HepG2 (cell line): ENCODE results near the gene TMEM129. TPM values are rescaled to one million over a fixed set of nuclear protein-coding genes. Genes with fewer than 3 reads are reported as not detected.
A peak's percentile ranks its signal among the peaks of the same experiment; 100 is the strongest.

Experiments
- ERF ChIP-seq: IDR thresholded peaks from 2 replicates; pipeline ENCODE4 v1.6.1; 2018; ENCODE audit warnings: missing biosample characterization, missing genetic modification reagents
- HNRNPL ChIP-seq: fragments of 200-400 bp; formaldehyde crosslinking; IDR thresholded peaks from 2 replicates; pipeline ENCODE4 v1.6.1; 2017; ENCODE audit warnings: mild to moderate bottlenecking, low read depth, low read length
- KDM5B ChIP-seq: sonication (generic); formaldehyde crosslinking; IDR thresholded peaks from 2 replicates; pipeline ENCODE4 v1.4.0; 2020; ENCODE audit warnings: missing genetic modification reagents, mild to moderate bottlenecking, borderline replicate concordance
- MNT ChIP-seq: fragments of 450-650 bp; IDR thresholded peaks from 2 replicates; pipeline ENCODE4 v1.6.1; 2016
- MTF1 ChIP-seq: sonication (generic); formaldehyde crosslinking; IDR thresholded peaks from 2 replicates; pipeline ENCODE4 v1.5.0; 2020; ENCODE audit warnings: missing genetic modification reagents
- MZF1 ChIP-seq: sonication (generic); formaldehyde crosslinking; IDR thresholded peaks from 2 replicates; pipeline ENCODE4 v1.8.1; 2023; ENCODE audit warnings: mild to moderate bottlenecking, missing genetic modification reagents, borderline replicate concordance
- NFIB ChIP-seq: sonication (generic); formaldehyde crosslinking; IDR thresholded peaks from 2 replicates; pipeline ENCODE4 v1.9.0; 2021; ENCODE audit warnings: missing genetic modification reagents, mild to moderate bottlenecking, borderline replicate concordance
- NR2F6 ChIP-seq, 2 experiments: IDR thresholded peaks; 2 replicates each; pipeline ENCODE4 v1.6.1; 2016; ENCODE audit warnings: antibody characterized with exemption in 1 of 2, mild to moderate bottlenecking in 1 of 2
- NRL ChIP-seq: sonication (generic); formaldehyde crosslinking; IDR thresholded peaks from 2 replicates; pipeline ENCODE4 v1.5.0; 2020; ENCODE audit warnings: missing genetic modification reagents, mild to moderate bottlenecking, moderate library complexity, borderline replicate concordance
- PAF1 ChIP-seq: IDR thresholded peaks from 2 replicates; pipeline ENCODE4 v1.6.1; 2016; ENCODE audit warnings: missing genetic modification reagents, missing compliant biosample characterization
- PATZ1 ChIP-seq: sonication (generic); formaldehyde crosslinking; IDR thresholded peaks from 2 replicates; pipeline ENCODE4 v1.4.0; 2020; ENCODE audit warnings: missing genetic modification reagents
- RARA ChIP-seq: IDR thresholded peaks from 2 replicates; pipeline ENCODE4 v1.6.1; 2016; ENCODE audit warnings: missing genetic modification reagents, missing compliant biosample characterization
- RXRB ChIP-seq: IDR thresholded peaks from 2 replicates; pipeline ENCODE4 v1.6.1; 2016; ENCODE audit warnings: borderline replicate concordance, missing genetic modification reagents, missing compliant biosample characterization
- TBX3 ChIP-seq: fragments of 450-650 bp; IDR thresholded peaks from 2 replicates; pipeline ENCODE4 v1.6.1; 2017; ENCODE audit warnings: antibody characterized with exemption, mild to moderate bottlenecking, inconsistent platforms, borderline replicate concordance
- THAP9 ChIP-seq: sonication (generic); formaldehyde crosslinking; IDR thresholded peaks from 2 replicates; pipeline ENCODE4; 2020; ENCODE audit warnings: missing genetic modification reagents, mild to moderate bottlenecking, borderline replicate concordance
- THRA ChIP-seq: sonication (generic); formaldehyde crosslinking; IDR thresholded peaks from 2 replicates; pipeline ENCODE4 v1.4.0; 2020; ENCODE audit warnings: missing genetic modification reagents, borderline replicate concordance
- ZFY ChIP-seq: sonication (generic); formaldehyde crosslinking; IDR thresholded peaks from 2 replicates; pipeline ENCODE4 v1.4.0; 2020; ENCODE audit warnings: missing genetic modification reagents
- ZGPAT ChIP-seq: IDR thresholded peaks from 2 replicates; pipeline ENCODE4 v1.6.1; 2016; ENCODE audit warnings: mild to moderate bottlenecking
- ZIK1 ChIP-seq: sonication (generic); formaldehyde crosslinking; IDR thresholded peaks from 2 replicates; pipeline ENCODE4 v1.5.0; 2020; ENCODE audit warnings: mild to moderate bottlenecking, low read depth, missing genetic modification reagents, borderline replicate concordance
- ZKSCAN8 ChIP-seq: IDR thresholded peaks from 2 replicates; pipeline ENCODE4 v1.6.1; 2016; ENCODE audit warnings: borderline replicate concordance, missing genetic modification reagents, missing compliant biosample characterization
- ZNF547 ChIP-seq: sonication (generic); formaldehyde crosslinking; IDR thresholded peaks from 2 replicates; pipeline ENCODE4 v1.5.1; 2020; ENCODE audit warnings: mild to moderate bottlenecking, missing genetic modification reagents
- ZNF746 ChIP-seq: sonication (generic); formaldehyde crosslinking; IDR thresholded peaks from 2 replicates; pipeline ENCODE4 v1.8.0; 2022; ENCODE audit warnings: mild to moderate bottlenecking, missing genetic modification reagents
- polyA plus RNA-seq, 8 experiments: library from polyadenylated mRNA; depleted of rRNA in 3 of 8; stranded (reverse) in 7 of 8; unstranded in 1 of 8; fragments of >200 nt; fragmentation: Illumina TruSeq in 4 of 8; extraction: Trizol in 4 of 8; gene quantifications; 2 replicates each; pipeline versions ENCODE4 v1.2.1 to v1.2.3, GENCODE V29; 2011 to 2016; ENCODE audit warnings: low read depth in 4 of 8, missing spikeins in 1 of 8, mixed read lengths in 1 of 8; ENCODE audit not compliant: insufficient read depth in 1 of 8
- total RNA-seq, 5 experiments: library from RNA; depleted of rRNA; stranded (reverse); fragments of >200 nt; fragmentation: Illumina TruSeq; extraction: Trizol; gene quantifications; 2 replicates each; pipeline ENCODE4 v1.2.3, GENCODE V29; 2016; ENCODE audit warnings: low read depth in 1 of 5

TMEM129 gene
- total and polyA plus RNA-seq, 2 of the 13 experiments (the other 11 are each of a cell fraction or from before 2014, with no cell fraction given) = 19.0 to 25.8 TPM

GRCh38 chr4:1747603-1747967, 26.5 kb upstream of the TMEM129 start (continued):
- 0 out of 2 replicates have a peak, but pooled peaks have one; percentile 26 for TF ChIP-seq NR2F6 (IDR thresholded peaks at IDR 0.05)
- TF ChIP-seq NR2F6 (CRISPR knock-in tag; IDR thresholded peaks at IDR 0.05) = no peak
- TF ChIP-seq ERF (CRISPR knock-in tag) = peak; percentile 1; the same call in 1 of the 2 replicates
- 0 out of 2 replicates have a peak, but pooled peaks have one; percentile 30 for TF ChIP-seq THAP9
- no peak for TF ChIP-seq KDM5B (CRISPR knock-in tag)
- peak; percentile 93 for TF ChIP-seq HNRNPL
- no peak for TF ChIP-seq NRL
- TF ChIP-seq ZGPAT (CRISPR knock-in tag) = 0 out of 2 replicates have a peak, but pooled peaks have one; percentile 2
- TF ChIP-seq ZNF547 (CRISPR knock-in tag) = no peak
- TF ChIP-seq MZF1 = no peak
- TF ChIP-seq ZIK1 (CRISPR knock-in tag) = no peak
- TF ChIP-seq PATZ1 (CRISPR knock-in tag) = 0 out of 2 replicates have a peak, but pooled peaks have one; percentile 51
- TF ChIP-seq TBX3 = no peak
- peak; percentile 96; the same call in 1 of the 2 replicates for TF ChIP-seq THRA
- peak; percentile 53 for TF ChIP-seq MNT
- 0 out of 2 replicates have a peak, but pooled peaks have one; percentile 10 for TF ChIP-seq ZKSCAN8 (CRISPR knock-in tag)
- no peak for TF ChIP-seq NFIB (CRISPR knock-in tag)
- TF ChIP-seq ZFY (CRISPR knock-in tag) = no peak
- no peak for TF ChIP-seq PAF1
- peak; percentile 57 for TF ChIP-seq RARA (CRISPR knock-in tag)
- peak; percentile 74; the same call in 1 of the 2 replicates for TF ChIP-seq RXRB (CRISPR knock-in tag)
- no peak for TF ChIP-seq MTF1 (CRISPR knock-in tag)
- TF ChIP-seq ZNF746 (CRISPR knock-in tag) = no peak
